Activated CD8-positive, alpha-beta memory T cell treated with anti-CD3 and anti-CD28 coated beads, Interleukin-2, amount 50 U/mL, for 4 hours (primary cell): Measurements from ENCODE around the gene S100A10.

ENCODE experiments used
- DNase-seq: peaks from one replicate; pipeline ENCODE4 v3.0.0-alpha.2; 2020

The S100A10 gene

GRCh38 chr1:151985768-151986167, 7.9 kb downstream of the S100A10 start:
- no peak for DNase-seq

- no peak for DNase-seq
Measured at GRCh38 chr1:151985270-151985669, 8.4 kb downstream of the S100A10 start.

GRCh38 chr1:151984313-151984956, 9.2 kb downstream of the S100A10 start:
- DNase-seq: no peak

GRCh38 chr1:151982300-151983005, 11.2 kb downstream of the S100A10 start:
- DNase-seq: no peak

GRCh38 chr1:151981178-151981525, 12.5 kb downstream of the S100A10 start:
- DNase-seq: no peak

- DNase-seq: no peak
Measured at GRCh38 chr1:151980287-151981177, 13.1 kb downstream of the S100A10 start.

GRCh38 chr1:151978922-151979321, 14.7 kb downstream of the S100A10 start:
- DNase-seq: no peak

GRCh38 chr1:151977662-151978230, 15.9 kb downstream of the S100A10 start:
- DNase-seq: no peak

- DNase-seq: no peak
Measured at GRCh38 chr1:151976858-151977257, 16.8 kb downstream of the S100A10 start.

GRCh38 chr1:151976015-151976343, 17.7 kb downstream of the S100A10 start:
- DNase-seq: no peak

GRCh38 chr1:151975311-151976014, 18.2 kb downstream of the S100A10 start:
- no peak for DNase-seq

- DNase-seq: no peak
Measured at GRCh38 chr1:151972542-151973248, 21.0 kb downstream of the S100A10 start.

- DNase-seq: no peak
Measured at GRCh38 chr1:151970626-151971025, 23.0 kb downstream of the S100A10 start.

GRCh38 chr1:151970128-151970527, 23.5 kb downstream of the S100A10 start:
- no peak for DNase-seq

- no peak for DNase-seq
Measured at GRCh38 chr1:151968791-151969399, 24.8 kb downstream of the S100A10 start.

- peak; percentile 43 for DNase-seq
Measured at GRCh38 chr1:151968058-151968457, 25.6 kb downstream of the S100A10 start.

- no peak for DNase-seq
Measured at GRCh38 chr1:151967091-151967490, 26.6 kb downstream of the S100A10 start.

- DNase-seq: no peak
Measured at GRCh38 chr1:151966061-151966460, 27.6 kb downstream of the S100A10 start.

GRCh38 chr1:151964510-151964909, 29.1 kb downstream of the S100A10 start:
- DNase-seq: no peak

- no peak for DNase-seq
Measured at GRCh38 chr1:151963288-151963687, 30.4 kb downstream of the S100A10 start.

- no peak for DNase-seq
Measured at GRCh38 chr1:151961833-151962232, 31.8 kb downstream of the S100A10 start.
